Stimulated activated CD4-positive, alpha-beta T cell treated with anti-CD3 and anti-CD28 coated beads, Interleukin-12 subunit alpha, Interleukin-12 subunit beta, amount 100 ng/mL, for 24 hours (primary cell): ENCODE measurements around the gene TMEM176B.
"Not testable (repeated sequence)": the region's sequence is repeated elsewhere in the genome, so short reads cannot be mapped to it uniquely, and the experiment has no call there.

ENCODE experiments used
- DNase-seq, 2 experiments: peaks; one replicate each; pipeline ENCODE4 v3.0.0-alpha.2; 2020; ENCODE audit warnings: low read depth in 2 of 2

TMEM176B gene

GRCh38 chr7:150790416-150791075 lies 9.6 kb downstream of the TMEM176B start:
- DNase-seq = no peak

- DNase-seq = no peak
These were observed 11.5 kb downstream of the TMEM176B start for GRCh38 chr7:150788474-150789269.

GRCh38 chr7:150787321-150788281 lies 12.6 kb downstream of the TMEM176B start:
- no peak for DNase-seq

GRCh38 chr7:150784954-150785353 lies 15.2 kb downstream of the TMEM176B start:
- no peak for DNase-seq

GRCh38 chr7:150784120-150784736 lies 15.9 kb downstream of the TMEM176B start:
- no peak for DNase-seq

DNA sequence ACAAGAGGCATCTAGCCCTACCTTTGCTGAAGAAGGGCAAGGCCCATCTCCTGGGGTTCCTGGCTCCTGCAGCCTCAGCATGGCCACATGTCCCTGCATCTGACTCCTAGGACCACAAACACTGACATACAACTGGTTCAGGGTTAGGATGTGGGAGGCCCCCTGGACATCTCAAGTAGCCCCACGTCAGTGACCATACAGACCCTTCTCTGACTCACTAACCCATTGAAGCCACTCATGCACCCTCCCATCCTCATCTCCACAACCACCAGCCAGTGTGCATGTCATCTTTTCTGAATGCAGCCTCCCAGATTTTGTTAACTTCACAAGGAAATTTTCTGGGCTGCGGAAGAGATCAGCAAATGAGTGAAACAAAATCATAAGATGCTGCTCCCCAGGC lies 18.2 kb downstream of the TMEM176B start:
- DNase-seq = no peak

DNA sequence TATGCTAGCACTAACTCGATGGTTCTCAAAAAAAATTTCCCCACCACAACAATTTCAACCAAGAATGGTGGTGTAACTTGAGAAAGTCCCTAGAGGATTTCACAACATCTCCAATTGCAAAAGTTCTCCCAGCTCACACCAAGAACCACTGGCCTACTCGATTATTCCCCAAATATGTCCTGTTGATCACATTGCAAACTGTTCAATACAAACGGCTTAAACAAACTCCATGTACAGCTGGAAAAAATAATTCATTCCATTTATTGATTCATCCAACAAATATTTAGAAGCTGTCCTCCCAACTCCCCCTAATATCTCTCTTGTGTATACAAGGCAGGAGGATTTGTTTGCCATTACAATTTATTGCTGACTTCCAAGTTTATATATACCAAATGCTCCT lies 19.1 kb downstream of the TMEM176B start:
- no peak for DNase-seq

DNA sequence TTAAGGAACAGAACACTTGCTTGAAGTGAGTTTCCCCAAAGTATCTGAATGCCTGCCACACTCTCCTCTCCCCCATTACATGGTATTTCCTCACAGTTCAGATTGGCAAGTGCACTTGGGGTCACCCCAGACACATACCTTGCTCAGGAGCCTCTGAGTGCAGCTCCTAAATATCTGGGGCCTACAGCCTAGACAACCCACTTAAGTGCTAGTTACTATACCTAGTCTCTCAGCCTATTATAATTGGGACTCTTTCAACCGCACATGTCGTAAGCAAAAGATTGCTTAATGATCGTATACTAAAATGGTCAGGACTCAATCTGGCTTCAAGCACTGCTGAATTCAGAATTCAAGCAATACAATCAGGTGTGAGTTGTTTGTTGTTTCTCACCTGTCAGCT lies 19.9 kb downstream of the TMEM176B start:
- DNase-seq = no peak

GRCh38 chr7:150778738-150779301 lies 21.3 kb downstream of the TMEM176B start:
- peak; percentile 45 to 75 for DNase-seq

DNA sequence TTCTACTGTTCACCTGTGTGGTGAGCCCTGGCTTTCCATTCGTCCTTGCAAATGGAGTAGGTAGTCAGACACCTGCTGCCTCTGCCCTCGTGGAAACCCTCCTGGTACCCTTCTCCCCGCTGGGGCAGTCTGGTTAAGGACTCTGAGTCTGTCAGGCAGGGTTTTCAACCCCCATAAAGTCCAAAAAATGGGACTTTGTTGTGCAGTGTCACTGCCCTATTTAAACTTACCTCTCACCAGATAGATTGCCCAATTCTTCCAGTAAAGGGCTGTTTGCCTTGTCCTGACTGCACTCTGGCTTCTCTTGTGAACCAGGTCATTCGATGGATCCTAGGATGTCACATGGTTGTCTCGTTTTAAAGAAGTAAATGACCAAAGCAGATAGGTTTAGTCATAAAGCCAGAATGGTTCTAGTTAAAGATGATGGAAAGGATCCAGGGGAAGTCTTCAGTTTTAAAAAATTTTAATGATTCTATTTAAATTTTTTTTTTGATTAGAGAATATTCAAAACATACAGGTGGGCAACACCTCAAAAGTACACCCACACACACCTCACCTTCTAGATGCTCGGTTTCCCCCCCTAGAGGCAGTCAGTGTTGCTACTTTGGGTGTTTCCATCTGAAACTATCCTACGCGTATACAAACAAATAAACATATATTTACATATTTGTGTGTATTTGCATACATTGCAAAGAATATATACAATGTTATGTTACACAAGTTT lies 22.0 kb downstream of the TMEM176B start:
- DNase-seq = no peak

- DNase-seq = not testable (repeated sequence)
These were observed 26.0 kb downstream of the TMEM176B start for GRCh38 chr7:150774131-150774530.

DNA sequence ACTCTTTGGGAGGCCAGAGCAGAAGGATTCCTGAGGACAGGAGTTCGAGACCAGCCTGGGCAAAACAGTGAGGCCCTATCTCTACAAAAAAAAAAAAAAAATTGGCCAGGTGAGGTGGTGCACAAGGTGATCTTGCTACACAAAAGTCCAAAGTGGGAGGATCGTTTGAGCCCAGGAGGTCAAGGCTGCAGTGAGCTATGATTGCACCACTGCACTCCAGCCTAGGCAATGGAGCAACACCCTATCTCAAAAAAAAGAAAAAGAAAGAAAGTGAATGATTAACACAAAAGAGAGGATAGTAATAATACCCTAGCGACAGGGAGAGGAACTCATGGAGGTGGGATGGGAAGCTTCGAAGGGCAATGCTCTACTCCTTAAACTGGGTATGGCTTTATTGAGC lies 30.4 kb downstream of the TMEM176B start:
- DNase-seq = no peak

- no peak for DNase-seq
These were observed 33.8 kb downstream of the TMEM176B start for GRCh38 chr7:150766334-150766709.

GRCh38 chr7:150759479-150759878 lies 40.7 kb downstream of the TMEM176B start:
- no peak for DNase-seq

GRCh38 chr7:150756858-150757257 lies 43.3 kb downstream of the TMEM176B start:
- no peak for DNase-seq

GRCh38 chr7:150756166-150756565 lies 44.0 kb downstream of the TMEM176B start:
- DNase-seq = no peak

DNA sequence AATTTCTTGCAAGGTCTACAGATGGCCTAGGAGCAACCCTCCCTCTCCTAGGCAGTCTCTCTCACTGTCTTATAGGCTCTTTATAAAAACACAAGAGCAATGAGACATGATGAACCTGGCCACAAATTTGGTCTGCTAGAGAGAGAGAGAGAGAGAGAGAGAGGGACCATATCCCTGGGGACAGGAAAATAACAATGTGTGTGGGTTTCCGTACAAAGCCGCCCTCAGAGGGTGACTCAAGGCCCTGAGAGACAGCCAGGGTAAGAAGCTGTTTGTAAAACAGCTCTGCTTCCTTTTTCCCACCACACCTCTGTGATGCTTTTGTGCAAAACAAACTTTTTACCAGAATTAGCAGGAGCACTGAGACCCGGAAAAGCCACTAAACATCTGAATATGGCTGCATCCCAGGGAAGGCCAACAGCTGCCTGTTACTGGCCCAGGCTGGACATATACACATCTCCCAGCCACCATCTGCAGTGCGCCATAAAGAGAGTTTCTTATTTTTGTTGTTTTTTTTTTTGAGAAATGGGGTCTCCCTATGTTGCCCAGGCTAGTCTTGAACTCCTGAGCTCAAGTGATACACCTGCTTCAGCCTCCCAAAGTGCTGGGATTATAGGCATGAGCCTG lies 44.6 kb downstream of the TMEM176B start:
- DNase-seq = no peak

- no peak for DNase-seq
These were observed 45.2 kb downstream of the TMEM176B start for GRCh38 chr7:150754951-150755350.

- DNase-seq = no peak
These were observed 46.1 kb downstream of the TMEM176B start for GRCh38 chr7:150753826-150754603.
